Measurements from ENCODE around the gene CLSTN1. TPM values are rescaled to one million over a fixed set of nuclear protein-coding genes. Genes with fewer than 3 reads are reported as not detected.
"Not testable (repeated sequence)": the region's sequence is repeated elsewhere in the genome, so short reads cannot be mapped to it uniquely, and the experiment has no call there.

The CLSTN1 gene
- total and polyA plus RNA-seq, 2 of the 13 experiments (the other 11 are each of a cell fraction or from before 2014, with no cell fraction given), result 19.7 to 29.8 TPM

- in situ Hi-C loops (cut with HindIII; ENCODE audit: extremely low pct_ligation_motif_present, low pct_unique_long_range_greater_than_20kb), result no loop called here
- ATAC-seq, result no peak
- no peak overlapping the region for H3K9ac ChIP-seq (ENCODE audit: insufficient read depth, low read depth, low read length)
- CTCF ChIA-PET (ENCODE audit: low intra/inter-chr PET ratio, low total read pairs), result no interaction called here
- peaks cover 21% of the 10 kb centered on the region for H3K4me1 ChIP-seq (ENCODE audit: insufficient read depth, low read length)
- TF ChIP-seq SALL1 (CRISPR knock-in tag; IDR thresholded peaks at IDR 0.05) (no peak), KDM1A (CRISPR knock-in tag; IDR thresholded peaks at IDR 0.05) (no peak), TOPORS (CRISPR knock-in tag; IDR thresholded peaks at IDR 0.05) (no peak), RFXAP (CRISPR knock-in tag; IDR thresholded peaks at IDR 0.05; ENCODE audit: borderline replicate concordance) (no peak), NR1H2 (CRISPR knock-in tag; IDR thresholded peaks at IDR 0.05; ENCODE audit: borderline replicate concordance, low read depth) (no peak), TRIM22 (IDR thresholded peaks at IDR 0.05) (no peak), ONECUT2 (CRISPR knock-in tag; IDR thresholded peaks at IDR 0.05) (no peak), ZNF878 (CRISPR knock-in tag; IDR thresholded peaks at IDR 0.05) (no peak), ZNF20 (CRISPR knock-in tag; IDR thresholded peaks at IDR 0.05) (no peak), ELF3 (CRISPR knock-in tag; IDR thresholded peaks at IDR 0.05) (no peak), ZNF124 (CRISPR knock-in tag; IDR thresholded peaks at IDR 0.05) (no peak), FOXK2 (IDR thresholded peaks at IDR 0.05) (no peak), HNF4A (CRISPR knock-in tag; IDR thresholded peaks at IDR 0.05) (no peak), PRPF4 (IDR thresholded peaks at IDR 0.05; ENCODE audit: low read depth, low read length, poor library complexity, severe bottlenecking) (no peak), NKX3-1 (CRISPR knock-in tag; IDR thresholded peaks at IDR 0.05) (no peak)
- H3K27ac ChIP-seq (ENCODE audit: extremely low read length, insufficient read depth, low read length), result no peak overlapping the region
- POLR2A ChIA-PET, result no interaction called here
- intact Hi-C loops (cut with micrococcal nuclease; ENCODE audit: unreplicated experiment), result no loop called here
- BruUV-seq (replicated peaks), result no TSS peak
- WGBS (ENCODE audit: low lambda C conversion rate), result 98% methylated on average over 2 of the region's 2 CpGs
- H3K36me3 ChIP-seq (replicated peaks in 1 of 2; ENCODE audit: control insufficient read depth in 1 of 2, insufficient read depth in 2 of 2, low read length in 2 of 2), result peaks cover 3 to 6% of the 10 kb centered on the region in 2 experiments; a peak in 2 of 5 replicates
- no peak overlapping the region for H2AFZ ChIP-seq (ENCODE audit: low read length)
- H3K27me3 ChIP-seq (ENCODE audit: control insufficient read depth in 1 of 2, insufficient read depth in 2 of 2, low read length in 2 of 2), result no peaks in the 10 kb centered on the region
- FAIRE-seq, result no peak
- no peak overlapping the region for H3K4me3 ChIP-seq (replicated peaks in 1 of 3; ENCODE audit: insufficient read depth in 1 of 3, low read depth in 2 of 3, low read length in 3 of 3)
- no peaks in the 10 kb centered on the region for H3K9me3 ChIP-seq (ENCODE audit: low read length)
- H4K20me1 ChIP-seq (ENCODE audit: insufficient read depth, low read length), result peaks cover 7% of the 10 kb centered on the region; the same call in 1 of the 2 replicates
- DNase-seq (ENCODE audit: low spot score), result no peak
- H3K4me2 ChIP-seq (ENCODE audit: low read depth, low read length), result no peak overlapping the region
- H3K79me2 ChIP-seq (ENCODE audit: insufficient read depth, low read length), result peaks cover 4% of the 10 kb centered on the region
These were observed 59.9 kb downstream of the CLSTN1 start for GRCh38 chr1:9763914-9764313.

- CTCF ChIA-PET (ENCODE audit: low intra/inter-chr PET ratio, low total read pairs); BruUV-seq (replicated peaks); H3K27me3 ChIP-seq (ENCODE audit: control insufficient read depth in 1 of 2, insufficient read depth in 2 of 2, low read length in 2 of 2); H2AFZ ChIP-seq (ENCODE audit: low read length); H3K27ac ChIP-seq (ENCODE audit: extremely low read length, insufficient read depth, low read length); H3K36me3 ChIP-seq (replicated peaks in 1 of 2; ENCODE audit: control insufficient read depth in 1 of 2, insufficient read depth in 2 of 2, low read length in 2 of 2); FAIRE-seq; H3K9ac ChIP-seq (ENCODE audit: insufficient read depth, low read depth, low read length); H3K9me3 ChIP-seq (ENCODE audit: low read length); H3K4me2 ChIP-seq (ENCODE audit: low read depth, low read length); H3K4me3 ChIP-seq (replicated peaks in 1 of 3; ENCODE audit: insufficient read depth in 1 of 3, low read depth in 2 of 3, low read length in 3 of 3); POLR2A ChIA-PET; H3K79me2 ChIP-seq (ENCODE audit: insufficient read depth, low read length); H4K20me1 ChIP-seq (ENCODE audit: insufficient read depth, low read length); intact Hi-C loops (cut with micrococcal nuclease; ENCODE audit: unreplicated experiment); ATAC-seq; DNase-seq (ENCODE audit: low spot score); in situ Hi-C loops (cut with HindIII; ENCODE audit: extremely low pct_ligation_motif_present, low pct_unique_long_range_greater_than_20kb): not testable (repeated sequence)
- H3K4me1 ChIP-seq (ENCODE audit: insufficient read depth, low read length), result peaks cover 24% of the 10 kb centered on the region
- 95% methylated on average over 25 of the region's 25 CpGs for WGBS (ENCODE audit: low lambda C conversion rate)
These were observed 61.3 kb downstream of the CLSTN1 start for GRCh38 chr1:9762446-9762845.

Data from HepG2 (cell line).